H4 (cell line): Measurements from ENCODE around the gene TMEM231. TPM values are rescaled to one million over a fixed set of nuclear protein-coding genes. Genes with fewer than 3 reads are reported as not detected.
"Not testable (repeated sequence)": the region's sequence is repeated elsewhere in the genome, so short reads cannot be mapped to it uniquely, and the experiment has no call there.

Experiments
- DNase-seq: peaks from one replicate; pipeline ENCODE4 v3.0.0-alpha.2; 2015; ENCODE audit warnings: low spot score
- total RNA-seq: library from RNA; depleted of rRNA; stranded (reverse); fragments of >200 nt; shearing (Covaris generic); gene quantifications from 2 replicates; pipeline ENCODE4 v1.2.3, GENCODE V29; 2014

Gene TMEM231
- total RNA-seq, 1 experiment from 2014 or later, result 17.8 TPM

DNA sequence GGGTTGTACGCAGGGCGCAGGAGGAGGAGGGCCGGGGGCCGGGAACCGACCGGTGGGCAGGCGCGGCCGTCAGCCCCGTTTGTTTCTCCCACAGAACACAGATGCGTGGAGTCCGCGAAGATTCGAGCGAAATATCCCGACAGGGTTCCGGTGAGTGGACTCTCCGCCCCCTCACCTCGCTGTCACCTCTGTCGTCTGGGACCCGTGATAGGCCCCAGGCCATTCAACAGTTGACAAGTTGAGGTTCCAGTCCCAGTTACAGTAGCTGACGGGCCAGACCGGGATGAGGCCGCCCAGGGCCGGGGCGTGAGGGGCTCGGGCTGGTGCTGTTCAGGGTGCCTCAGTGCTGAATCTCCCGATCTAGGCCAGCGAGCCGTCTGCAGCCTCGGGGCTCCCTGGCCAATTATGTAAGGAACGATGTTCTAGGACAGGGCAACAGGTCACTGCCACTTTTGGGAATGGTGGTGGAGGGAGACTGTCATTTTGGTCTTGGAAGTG, 10.8 kb upstream of the TMEM231 start:
- DNase-seq, result no peak

DNA sequence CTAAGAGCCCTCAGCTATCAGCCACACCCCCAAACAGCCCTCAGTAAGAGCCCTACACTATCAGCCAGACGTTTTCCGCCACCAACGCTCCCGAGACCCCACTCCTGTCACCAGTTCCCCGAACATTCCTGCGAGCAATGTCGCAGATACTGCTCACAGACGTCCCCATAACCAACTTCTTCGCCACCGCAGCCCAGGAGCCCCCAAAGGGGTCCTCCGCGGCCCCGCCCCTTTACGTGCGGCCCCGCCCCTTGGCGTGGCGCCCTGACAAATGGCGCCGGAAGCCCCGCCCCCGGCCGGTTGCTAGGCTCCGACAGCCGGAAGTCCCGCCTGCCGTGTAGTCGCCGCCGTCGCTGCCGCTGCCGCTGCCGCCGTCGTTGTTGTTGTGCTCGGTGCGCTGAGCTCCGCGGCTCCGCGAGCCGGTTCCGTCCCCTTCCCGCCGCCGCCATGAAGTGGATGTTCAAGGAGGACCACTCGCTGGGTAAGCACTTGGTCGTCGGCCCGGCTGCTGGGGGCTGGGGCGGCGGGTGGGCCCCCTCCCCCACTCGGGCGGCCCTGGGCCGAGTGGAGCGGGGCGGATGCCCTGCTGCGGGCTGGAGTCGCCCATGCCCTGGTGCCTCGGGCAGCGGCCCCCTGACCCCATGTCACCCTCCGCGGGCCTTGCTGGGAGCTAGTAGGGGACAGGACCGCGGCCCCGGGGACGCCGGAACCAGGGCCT, 10.1 kb upstream of the TMEM231 start, which contains the start of gene GABARAPL2:
TSS of gene GABARAPL2 (plus strand) at position 340 of the 718 bp plus-strand sequence. CDS start at position 448, 108 bp downstream.
- peak; percentile 50 for DNase-seq

DNA sequence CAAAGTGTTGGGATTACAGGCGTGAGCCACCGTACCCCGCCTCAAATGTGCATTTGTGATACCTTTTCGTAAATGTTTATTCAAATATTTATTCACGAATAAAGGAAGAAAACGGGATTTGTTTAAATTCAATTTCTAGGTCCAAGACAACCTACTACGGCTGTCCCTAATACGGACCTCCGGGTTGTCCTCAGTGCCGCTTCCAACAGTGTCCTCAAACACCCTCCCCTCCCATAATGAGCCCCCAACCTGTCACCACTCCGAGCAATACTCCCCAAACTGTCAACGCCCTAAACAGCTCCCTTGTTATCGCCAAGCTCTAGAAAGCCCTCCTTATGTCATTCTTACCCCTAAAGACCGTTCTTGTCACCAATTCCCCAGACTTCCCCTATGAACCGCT, 9.6 kb upstream of the TMEM231 start:
- no peak for DNase-seq

DNA sequence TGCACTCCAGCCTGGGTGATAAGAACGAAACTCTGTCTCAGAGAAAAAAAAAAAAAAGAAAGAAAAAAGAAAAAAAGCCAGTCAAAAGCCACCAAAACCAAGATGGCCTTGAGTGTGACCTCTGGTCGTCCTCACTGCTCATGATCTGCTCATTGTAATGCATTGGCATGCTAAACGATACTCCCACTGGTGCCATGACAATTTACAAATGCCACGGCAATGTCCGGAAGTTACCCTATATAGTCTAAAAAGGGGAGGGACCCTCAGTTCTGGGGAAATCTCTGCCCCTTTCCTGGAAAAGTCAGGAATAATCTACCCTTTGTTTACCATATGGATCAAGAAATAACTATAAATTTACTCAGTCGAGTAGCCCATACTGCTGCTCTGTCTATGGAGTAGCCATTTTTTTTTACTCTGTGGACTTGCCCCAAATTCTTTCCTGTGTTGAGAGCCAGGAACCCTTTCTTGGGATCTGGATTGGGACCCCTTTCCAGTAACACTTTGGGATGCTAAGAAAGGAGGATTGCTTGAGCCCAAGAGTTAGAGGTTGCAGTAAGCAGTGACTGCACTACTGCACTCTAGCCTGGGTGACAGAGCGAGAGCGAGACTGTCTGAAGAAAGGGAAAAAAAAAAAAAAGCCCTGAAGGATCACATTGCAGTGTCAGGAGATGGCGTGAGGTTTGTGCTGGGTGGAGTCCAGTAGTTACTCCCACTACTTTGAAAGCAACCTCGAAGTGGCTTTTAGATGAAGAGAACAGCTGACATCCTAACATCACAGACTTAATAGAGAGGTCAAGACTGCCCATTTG, 3.7 kb upstream of the TMEM231 start:
- peak; percentile 84 for DNase-seq

DNA sequence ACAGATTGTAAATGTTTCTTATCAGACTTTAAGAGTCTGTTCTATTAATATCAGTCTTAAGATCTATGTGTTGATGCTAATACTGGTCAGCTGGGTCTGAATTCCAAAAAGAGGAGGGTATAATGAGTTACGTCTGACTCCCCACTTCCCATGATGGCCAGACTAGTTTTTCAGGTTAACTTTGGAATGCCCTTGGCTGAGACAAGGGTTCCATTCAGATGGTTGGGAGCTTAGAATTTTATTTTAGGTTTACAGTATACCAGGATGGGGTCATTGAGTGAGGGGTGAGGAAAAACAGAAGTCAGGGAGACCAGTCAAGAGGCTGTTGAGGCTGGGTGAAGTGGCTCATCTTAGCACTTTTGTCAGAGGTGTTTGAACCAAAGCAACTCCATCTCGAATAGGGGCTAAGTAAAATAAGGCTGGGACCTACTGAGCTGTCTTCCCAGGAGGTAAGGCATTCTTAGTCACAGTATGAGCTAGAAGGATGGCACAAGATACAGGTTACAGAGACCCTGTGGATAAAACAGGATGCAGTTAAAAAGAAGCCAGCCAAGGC, 2.9 kb upstream of the TMEM231 start:
- DNase-seq, result no peak

DNA sequence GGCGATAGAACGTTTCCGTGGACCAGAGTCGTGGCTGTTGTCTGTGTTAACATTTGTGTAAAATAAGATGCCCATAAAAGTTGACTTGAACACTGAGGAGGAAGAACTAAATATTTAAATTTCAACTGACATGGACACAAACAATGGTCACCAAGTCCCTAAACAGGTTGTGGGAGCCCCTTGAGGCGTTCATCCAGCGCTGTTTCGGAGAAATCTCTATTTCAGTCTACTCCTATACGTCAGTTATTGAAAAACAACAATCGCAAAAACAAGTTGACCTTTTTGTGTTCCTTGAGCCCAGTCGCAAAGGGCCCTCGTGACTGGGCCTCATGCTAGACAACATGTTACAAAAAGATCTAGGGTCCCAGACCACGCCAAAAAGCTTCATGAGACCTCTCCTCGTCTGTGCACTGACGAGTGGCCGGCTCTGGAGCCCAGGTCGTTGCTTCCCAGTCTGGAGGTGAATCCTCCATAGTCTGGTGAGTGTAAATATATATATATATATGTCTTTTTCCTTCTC, 439 bp upstream of the TMEM231 start:
- no peak for DNase-seq

DNA sequence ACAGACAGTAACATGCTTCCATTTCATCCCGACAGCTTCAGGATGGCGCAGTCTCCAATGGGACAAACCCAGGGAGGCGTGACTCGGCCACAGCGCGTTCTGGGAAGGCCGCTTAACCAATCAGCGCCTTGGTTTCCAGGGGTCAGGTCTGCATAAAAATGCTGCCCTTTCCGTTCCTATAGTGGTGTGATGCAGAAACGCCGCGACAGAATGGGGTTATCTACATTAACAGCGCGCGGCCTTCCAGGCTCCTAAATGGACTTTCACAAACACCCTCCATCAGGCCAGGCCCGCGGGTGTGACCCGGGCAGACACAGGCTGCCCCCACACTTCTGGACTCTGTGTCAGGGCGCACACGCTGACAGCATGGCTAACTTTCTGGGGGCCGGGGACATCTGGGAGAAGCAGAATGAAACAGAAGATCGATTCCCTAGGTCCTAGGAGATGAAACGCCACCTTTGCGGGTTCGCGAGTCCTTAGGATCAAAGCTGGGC, 792 bp downstream of the TMEM231 start:
- peak; percentile 93 for DNase-seq

DNA sequence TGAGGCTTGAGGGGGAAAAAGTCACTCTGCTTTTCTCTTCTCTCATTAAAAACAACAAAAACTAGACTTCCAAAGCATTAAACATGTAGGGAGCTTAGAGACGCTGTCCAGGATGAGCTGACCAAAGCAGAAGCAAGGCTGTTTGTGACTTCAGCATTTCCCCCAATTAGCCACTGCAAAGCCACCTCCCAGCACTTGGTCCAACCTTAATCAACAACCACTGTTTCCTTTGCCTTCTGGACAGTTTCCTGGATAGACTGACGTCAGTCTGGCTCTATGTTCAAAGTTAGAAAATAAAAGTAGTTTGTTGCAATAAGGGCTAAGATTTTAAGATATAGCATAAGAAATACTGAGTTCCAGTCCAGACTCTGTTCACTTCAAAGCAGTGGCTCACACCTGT, 3.1 kb downstream of the TMEM231 start:
- no peak for DNase-seq

DNA sequence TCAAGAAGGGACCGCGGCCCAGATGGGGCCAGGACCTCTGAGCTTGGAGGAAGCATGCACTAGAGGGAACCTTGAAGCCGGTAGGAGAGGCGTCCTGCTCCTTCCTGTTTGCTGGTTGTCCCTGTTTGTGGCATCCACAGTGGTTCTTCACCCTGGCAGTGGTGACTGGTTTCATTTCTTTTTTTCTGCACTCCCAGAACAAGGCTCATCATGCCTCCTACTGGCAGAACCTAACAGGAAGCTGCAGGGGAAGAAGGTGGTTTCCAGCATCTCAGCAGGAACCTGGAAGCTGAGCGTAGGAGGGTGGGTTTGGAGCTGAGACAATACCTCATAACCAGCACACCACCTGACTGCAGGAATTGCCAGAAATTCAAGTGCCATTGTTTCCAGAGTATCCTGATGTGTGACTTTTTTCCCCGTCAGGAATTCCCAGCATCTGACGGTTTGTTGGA, 5.8 kb downstream of the TMEM231 start:
- peak; percentile 44 for DNase-seq

DNA sequence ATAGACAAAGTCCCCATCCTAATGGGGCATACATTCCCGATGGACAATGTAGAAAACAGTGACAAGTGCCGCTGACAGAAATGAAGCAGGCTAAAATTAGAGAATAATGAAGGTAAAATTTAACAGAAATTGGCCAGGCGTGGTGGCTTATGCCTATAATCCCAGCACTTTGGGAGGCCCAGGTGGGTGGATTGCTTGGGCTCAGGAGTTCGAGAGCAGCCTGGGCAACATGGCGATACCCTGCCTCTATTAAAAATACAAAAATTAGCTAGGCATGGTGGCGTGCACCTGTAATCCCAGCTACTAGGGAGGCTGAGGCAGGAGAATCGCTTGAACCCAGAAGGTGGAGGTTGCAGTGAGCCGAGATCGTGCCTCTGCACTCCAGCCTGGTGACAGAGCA, 7.6 kb downstream of the TMEM231 start:
- not testable (repeated sequence) for DNase-seq

DNA sequence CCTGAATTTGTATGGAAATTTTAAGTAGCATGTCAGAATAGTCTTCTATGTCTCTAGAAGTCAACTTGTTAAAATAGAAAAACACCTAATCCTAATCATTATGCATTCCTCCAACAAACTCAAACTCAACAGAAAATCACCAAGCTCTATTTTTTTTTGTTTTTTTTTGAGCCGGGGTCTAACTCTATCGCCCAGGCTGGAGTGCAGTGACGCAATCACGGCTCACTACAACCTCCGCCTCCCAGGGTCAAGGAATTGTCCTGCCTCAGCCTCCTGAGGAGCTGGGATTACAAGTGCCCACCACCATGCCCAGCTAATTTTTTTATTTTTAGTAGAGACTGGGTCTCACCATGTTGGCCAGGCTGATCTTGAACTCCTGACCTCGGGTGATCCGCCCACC, 9.8 kb downstream of the TMEM231 start:
- no peak for DNase-seq

DNA sequence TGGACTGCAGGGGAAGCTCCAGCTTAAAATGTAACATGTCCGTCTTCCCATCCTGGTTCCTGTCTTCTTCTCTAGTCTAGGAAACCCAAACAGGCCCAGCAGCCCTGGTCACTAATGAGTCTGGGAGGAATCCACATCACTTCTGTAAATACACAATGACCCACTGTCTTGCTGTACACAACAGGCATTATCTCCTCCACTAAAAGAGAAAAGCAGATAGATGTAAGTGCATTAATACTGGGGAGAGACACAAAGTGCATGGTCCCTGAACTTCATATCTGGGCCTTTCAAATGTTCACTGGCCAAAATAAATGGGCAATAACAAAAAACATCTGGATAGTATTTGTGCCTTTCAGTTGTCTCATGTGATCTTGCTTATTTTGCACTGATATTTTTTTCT, 10.2 kb downstream of the TMEM231 start:
- DNase-seq, result not testable (repeated sequence)

DNA sequence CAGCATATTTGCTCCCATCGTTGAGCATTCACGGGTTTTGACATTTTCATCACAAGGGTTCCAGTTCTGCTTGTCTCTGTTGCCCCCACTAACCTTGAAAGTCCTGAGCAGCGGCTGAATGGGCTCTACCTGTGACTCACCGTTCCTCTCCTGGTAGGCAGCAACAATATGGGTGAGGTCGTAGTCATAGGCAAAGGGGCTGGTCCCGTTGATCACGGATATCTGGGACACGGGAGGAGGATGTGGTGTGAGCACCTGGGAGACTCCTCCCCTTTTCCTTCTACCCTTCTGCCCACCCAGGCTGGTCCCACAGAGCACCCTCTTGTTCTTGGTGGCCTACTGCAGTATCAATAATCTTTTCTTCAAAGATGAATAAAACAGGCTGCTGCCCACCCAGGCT, 13.6 kb downstream of the TMEM231 start:
- DNase-seq, result not testable (repeated sequence)

DNA sequence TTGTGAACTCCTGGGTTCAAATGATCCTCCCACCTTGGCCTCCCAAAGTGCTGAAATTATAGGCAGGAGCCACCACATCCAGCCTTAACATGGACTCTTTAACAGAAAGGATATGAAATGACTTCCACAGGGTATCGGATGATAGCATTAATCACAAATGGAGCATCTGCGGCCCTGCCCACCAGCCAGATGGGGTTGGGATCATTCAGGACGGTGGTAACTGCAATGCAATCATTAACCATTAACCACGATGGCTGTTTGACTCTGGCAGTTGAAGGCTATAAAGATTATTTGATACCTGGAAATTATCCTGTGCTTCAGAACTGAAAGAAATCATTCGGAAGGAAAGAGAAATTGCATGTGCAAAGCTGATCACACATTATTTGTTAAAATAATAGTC, 14.8 kb downstream of the TMEM231 start:
- DNase-seq, result no peak

DNA sequence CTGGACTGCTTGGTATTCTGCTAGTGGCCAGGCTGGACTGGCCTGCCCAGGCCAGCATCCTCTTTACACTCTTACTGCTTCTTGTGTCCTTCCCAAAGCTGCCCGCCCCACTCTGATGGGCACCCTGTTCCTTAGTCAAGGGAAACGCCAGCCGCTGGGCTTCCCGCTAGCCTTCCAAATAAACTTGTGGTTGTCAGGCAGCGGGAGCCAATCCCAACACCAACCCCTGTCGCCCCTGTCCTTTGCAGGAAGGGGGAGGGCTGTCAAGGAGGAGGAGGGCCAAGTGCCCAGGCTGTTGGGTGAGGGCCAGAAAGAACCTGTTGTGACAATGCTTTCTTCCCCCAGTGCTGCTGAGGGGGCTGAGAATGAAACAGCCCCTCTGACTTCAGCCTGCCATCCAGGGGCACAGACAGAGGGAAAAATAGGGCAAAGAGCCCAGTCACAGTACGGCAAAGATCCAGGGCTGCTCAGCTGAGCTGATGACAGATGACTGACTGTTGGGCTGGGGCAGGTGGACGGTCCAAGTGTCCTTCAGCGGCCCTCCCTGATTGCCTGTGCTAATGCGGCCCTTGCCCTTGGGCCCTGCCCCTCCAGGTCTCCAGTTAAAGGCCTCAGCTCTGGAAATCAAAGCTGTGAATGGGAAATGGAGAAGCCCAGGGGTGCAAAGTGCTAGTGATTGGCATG, 17.0 kb downstream of the TMEM231 start:
- DNase-seq, result not testable (repeated sequence)

DNA sequence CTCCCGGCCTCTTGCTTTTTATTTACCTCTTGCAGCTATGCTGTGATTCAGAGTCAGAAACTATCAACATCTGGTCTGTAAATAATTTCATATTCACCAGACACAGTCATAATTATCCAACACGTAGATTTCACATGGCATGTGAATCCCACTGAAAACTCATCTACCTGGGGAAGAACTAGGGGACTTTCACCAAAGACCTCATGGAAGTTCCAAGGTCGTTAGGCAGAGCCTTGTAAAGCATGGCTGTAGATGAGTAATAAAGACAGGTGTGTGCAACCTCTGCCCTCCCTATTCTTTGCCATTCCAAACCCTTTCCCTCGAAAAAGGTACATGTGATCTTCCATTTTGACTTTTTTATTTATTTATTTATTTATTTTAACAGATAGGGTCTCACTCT, 18.3 kb downstream of the TMEM231 start:
- no peak for DNase-seq

DNA sequence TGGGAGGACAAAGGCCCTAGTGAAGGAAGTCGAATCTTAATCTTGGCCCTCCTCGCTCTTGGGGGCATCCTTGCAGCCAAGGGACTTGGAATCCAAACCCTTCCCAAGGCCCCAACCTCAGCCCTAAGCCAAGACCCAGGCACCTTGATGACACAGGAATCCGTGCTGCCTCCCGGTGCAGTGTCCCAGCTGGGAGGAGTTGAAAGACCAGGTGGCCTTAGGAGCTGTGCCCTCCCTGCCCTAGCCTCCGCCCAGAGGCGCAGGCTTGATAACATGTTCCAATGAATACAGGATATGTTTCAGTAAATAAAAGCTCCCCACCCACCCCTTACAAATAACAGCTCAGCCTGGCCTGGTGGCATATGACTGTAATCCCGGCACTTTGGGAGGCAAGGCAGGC, 20.2 kb downstream of the TMEM231 start, which contains the start of gene CHST5:
TSS of gene CHST5 (minus strand) at position 208 of the 400 bp plus-strand sequence. CDS start 5,724 bp downstream, outside the sequence.
- DNase-seq, result no peak

DNA sequence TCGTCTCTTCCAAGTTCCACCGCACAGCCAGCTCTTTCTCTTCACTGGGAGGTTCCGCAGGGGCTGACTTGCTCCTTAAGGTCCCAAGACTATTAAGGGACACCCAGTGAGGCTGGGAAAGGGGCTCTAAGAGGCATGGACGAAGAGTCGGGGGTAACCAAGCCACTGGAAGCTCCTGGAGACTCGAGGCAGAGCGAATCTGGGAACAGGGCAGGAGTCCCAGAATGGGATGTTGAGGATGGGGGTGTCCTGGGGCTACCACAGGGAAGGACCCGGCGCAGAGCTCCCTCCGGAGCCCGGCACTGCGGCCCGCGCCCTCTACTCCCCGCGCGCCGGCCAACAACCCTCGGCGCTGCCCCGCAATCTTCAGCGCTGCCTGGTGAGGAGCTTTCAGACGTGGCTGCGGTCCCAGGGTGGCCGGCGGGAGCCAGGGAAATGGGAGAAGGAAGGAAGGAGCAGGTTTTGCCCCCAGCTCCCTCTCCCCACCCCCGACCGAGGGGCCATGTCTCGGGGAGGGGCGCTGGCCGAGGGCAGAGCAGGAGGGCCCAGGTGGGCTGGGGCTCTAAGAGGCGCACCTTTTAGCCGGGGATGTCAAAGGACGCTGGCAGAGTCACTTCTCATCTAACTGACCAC, 20.7 kb downstream of the TMEM231 start:
- no peak for DNase-seq

DNA sequence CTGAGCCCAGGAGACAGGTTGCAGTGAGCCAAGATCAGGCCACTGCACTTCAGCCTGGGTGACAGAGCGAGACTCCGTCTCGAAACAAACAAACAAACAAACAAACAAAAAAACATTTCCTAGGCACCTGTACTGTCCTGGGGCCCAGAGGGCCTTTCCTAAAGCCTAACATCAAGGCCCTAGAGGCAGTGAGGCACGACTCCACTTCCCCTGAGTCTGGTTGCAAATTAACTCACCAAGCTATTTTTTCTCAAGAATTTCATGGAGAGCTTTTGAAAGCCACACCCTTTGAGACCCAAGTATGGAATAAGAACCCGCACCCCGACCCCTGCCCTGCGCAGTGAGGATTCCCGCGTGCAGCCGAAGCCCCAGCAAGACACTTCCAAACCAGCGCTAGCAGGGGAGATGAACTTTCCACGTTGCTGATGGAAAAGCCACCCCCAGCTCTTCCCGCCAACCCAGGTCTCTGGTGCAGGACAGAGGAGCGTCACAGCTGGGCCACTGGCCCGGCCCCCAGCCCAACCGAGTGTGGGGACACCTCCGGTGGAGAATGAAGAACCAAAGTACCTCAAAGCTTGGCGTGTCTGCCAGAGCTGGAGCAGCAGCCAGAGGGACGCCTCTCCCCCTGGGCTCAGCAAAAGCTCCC, 21.4 kb downstream of the TMEM231 start:
- DNase-seq, result no peak

DNA sequence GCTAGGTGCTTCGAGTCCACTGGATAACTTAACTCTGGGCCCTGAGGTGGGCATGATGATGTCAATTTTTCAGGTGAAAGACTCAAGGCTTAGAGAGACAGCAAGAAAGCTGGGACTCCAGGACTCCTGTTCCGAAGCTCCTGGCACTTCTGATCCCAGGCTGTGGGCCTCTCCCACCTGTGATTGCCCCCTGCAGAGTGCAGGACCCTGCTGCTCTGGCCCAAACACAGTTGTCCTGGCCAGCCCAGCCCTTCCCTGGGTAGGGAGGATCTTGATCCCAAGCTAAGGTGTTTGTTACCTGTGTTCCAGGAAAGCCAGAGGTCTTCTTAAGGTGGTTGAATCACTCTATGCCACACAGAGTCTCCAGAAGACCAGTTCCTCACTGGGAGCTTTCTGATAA, 23.3 kb downstream of the TMEM231 start:
- DNase-seq, result no peak
